ENCODE results near the gene VAPB.

The VAPB gene

DNA sequence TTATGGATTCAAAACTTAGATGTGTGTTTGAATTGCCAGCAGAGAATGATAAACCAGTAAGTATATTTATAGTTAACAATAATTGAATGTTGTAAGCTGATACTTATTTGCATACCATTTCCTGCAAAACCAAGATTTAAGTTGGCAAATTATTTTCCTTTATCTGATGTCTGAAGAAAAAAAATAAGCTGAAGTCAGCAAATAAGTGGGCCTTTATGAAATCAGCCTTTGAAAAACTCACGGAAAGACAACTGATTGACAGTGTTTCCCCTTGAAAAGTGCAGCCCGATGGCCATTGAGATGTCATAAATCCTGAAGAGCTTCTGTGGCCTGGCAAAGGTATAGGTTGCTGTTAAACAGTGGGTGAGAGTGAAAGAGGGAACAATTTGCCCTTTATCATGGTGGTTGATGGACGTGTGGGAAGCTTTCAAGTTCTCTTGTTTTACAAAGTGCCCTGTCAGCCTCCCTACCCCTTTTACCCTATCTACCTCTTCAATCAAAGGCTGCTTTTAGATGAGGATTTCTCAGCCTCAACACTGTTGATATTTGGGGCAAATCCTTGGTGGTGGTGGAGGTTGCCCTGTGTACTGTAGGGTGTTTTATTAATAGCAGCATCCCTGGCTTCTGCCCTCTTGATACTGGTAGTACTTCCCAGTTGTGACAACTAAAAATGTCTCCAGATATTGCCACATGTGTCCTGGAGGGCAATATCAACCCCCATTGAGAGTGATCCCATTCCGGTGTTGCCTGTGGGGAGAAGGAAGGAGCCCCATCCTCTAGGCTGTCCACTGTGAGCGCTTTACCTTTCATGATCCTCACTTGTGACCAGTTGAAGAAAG is 50.2 kb downstream of the VAPB start:
- DNase-seq: no peak

DNA sequence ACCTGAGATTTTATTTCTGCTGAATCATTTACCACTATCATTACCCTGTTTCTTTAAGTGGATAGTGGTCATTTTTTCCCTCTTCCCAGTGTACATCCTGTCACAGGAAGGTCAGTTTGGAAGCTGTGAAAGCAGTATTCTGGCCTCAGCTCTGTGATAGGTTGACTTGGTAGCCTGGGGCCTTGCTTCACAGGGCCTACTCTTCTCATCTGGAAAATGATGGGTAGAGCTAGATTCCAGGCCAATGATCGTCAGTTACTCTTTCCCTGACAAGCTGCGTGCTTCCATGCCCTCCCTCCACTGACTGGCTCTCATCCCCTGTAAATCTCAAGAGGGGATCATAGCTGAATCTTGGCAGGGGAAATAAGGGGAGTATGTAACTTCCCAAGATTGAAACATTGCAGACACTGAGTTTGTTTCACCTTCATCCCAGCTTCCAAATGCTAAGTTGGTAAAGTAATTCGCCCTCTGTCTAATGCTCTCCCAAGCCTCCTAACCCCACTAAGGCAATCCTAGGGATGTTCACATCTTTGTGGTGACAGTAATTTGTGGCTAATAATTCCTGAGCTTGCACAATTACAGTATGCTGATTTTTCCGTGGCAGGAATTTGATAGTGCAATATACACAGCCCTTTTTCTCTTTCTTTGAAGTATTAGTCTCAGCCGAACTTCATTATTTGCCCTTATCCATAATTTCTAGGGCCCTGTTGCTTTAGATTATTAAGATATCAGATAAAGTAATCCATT is 51.2 kb downstream of the VAPB start:
- DNase-seq: no peak

DNA sequence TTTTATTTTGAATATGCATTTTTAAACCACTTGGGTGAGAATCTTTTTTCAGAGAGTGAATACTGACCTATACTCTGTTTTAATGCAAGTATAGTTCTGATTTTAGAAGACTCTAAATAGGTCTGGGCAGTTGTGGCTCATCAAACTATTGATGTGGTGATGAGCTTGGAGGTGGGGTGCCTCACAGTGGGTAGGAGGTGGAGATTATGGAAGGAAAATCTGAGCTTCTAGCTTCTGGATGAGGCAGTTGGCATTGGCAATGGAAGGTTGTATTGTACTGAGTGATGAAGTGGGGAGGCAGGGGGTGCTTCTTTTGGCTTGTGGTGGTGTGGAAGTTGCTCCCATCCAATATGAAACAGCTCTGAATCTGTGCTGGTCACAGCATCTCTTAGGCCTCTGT is 52.7 kb downstream of the VAPB start:
- no peak for DNase-seq

DNA sequence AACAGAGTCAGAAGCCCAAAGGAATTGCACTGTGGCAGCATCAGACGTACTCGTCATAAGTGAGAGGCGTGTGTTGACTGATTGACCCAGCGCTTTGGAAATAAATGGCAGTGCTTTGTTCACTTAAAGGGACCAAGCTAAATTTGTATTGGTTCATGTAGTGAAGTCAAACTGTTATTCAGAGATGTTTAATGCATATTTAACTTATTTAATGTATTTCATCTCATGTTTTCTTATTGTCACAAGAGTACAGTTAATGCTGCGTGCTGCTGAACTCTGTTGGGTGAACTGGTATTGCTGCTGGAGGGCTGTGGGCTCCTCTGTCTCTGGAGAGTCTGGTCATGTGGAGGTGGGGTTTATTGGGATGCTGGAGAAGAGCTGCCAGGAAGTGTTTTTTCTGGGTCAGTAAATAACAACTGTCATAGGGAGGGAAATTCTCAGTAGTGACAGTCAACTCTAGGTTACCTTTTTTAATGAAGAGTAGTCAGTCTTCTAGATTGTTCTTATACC is 55.8 kb downstream of the VAPB start:
- no peak for DNase-seq

DNA sequence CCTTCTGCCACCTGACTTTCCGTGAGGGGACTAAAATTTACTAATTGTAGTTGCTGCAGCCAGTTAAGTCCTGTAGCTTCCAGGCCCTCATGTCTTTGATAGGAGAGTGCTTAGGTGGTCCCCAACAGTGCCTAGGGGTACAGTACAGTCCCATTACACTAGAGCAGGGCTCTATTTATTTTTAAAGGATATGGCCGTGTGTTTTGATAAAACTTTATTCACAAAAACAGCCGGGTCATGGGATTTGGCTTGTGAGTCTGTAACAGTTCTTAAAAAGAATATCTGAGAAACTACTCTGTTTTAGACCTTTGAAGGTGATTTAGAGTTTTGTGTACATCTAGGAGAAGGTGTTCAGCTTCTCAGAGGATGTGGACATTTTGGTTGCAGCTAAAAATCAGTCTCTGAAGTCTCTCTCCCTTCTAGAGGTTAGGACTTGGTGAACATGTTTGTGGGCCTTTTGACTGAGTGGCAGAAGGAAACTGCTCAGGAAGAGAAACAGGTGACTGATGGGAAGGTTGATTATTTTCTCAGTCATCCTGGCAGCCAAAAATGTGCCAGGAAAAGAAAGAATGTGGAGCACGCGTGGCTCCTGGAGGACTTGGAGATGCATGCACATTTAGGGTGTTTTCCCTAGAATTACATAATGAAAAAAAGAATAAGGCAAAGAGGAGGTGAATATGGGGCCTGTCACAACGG is 57.4 kb downstream of the VAPB start:
- no peak for DNase-seq

DNA sequence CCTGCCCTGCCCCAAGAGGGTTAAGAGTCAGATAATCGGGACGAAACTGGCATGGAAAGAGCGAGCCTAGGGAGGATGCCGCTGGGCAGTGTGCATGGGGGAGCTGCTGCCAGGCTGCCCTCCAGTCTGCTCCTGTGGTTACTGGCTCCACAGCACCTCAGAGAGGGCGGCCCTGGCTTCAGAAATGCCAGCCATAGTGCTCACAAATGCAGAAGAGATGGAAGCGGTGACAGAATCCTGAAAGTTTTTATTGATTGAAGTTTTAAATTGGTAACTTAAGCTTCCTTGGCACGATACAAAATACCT is 57.9 kb downstream of the VAPB start:
- DNase-seq: no peak

DNA sequence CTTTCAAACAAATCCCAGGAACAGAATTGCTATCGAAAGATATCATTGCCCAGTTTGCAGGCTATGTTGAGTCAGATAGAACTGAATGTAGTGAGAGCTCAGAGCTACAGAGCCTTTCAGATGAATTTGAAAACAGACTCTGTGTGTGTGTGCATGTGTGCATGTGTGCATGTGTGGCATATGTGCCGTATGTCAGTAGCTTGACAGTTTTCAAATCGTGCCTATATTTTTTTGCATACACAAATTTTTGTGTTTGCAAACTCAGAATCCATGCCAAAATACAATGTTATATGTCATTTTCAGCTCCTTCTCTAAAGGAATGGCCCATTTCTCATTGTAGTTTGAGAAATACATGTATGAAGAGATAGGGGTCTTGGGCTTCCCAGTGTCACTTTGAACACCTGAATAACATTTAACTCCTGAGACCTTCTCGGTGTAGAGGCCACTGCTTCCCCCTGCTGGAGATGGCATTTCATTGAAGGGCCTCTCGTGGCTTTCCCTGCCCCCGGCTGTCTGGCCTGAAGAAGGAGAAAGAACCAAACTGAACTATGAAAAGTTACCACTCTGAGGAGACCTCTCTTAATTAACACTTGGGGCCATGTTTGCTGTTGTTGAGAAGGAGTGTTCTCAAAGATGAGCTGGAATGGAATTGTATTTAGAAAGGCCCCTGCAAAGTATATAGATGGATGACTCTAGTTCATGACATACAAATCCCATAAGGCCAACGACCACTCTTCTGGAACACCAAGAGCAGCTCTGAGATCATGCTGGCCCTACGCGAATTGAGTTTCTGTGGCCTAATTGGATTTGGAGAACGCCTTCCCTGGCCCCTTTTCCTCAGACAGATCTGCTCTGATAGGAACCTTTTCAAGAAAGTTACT is 58.7 kb downstream of the VAPB start:
- DNase-seq: no peak

DNA sequence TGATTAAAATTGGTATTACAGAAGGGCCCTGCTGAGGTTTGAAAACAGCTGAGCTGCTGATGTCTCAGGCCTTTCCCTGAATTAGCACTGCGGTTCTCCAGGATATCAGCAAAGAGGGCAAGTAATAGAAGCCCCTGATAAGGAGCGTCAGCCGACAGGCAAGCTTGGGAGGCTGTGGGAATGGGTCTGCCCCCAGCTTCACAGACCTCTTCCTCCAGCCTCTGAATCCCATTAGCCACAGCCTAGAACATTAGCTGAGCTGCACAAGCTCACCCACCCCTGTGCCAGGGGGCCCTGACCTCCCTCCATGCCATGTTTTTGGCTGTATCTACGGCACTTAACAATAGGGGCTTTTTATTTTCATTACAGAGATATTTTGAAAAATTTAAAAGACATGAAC is 59.9 kb downstream of the VAPB start:
- DNase-seq: no peak

DNA sequence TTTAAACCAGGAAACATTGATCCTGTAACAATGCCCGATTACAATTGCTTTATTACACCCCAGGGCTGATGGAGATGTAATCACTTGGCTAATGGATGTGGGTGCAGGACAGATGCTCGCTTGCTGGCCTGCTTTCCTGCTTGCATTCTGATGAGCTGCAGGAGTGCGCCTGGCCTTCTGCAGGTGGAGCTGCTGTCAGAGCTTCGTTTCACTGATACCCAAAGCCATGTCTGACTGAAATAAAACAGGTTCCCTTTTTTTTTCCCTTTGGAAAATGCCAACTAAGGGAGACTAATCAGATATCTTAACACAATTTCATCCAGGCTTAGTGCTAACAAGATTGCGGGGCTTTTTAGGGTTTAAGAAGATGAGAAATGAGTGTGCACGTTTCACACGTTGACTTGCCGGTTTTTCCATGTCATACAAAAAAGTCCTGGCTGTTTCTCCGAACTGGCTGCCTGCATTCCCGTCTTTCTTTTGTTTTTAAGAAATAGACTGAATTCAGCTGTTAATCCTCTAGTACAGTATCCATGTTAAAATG is 60.7 kb downstream of the VAPB start:
- no peak for DNase-seq

DNA sequence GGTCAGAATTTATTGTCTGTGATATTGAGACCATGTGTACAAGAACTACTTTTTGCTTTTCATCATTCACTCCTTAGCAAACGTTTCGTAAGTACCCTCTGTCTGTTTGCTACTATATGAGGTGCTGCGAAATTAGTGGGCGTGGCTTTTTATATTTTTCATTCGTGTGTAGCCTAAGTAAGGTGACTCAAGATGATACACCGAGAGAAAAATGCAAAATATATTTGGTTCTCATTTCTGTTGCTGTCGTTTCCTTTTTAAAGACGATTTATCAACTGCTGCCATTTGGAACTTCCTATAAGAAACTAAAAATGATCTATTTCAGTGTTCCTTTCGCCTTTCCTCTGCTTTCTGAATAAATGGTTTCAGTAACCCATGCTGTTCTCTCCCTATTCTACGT is 61.2 kb downstream of the VAPB start:
- DNase-seq: no peak

DNA sequence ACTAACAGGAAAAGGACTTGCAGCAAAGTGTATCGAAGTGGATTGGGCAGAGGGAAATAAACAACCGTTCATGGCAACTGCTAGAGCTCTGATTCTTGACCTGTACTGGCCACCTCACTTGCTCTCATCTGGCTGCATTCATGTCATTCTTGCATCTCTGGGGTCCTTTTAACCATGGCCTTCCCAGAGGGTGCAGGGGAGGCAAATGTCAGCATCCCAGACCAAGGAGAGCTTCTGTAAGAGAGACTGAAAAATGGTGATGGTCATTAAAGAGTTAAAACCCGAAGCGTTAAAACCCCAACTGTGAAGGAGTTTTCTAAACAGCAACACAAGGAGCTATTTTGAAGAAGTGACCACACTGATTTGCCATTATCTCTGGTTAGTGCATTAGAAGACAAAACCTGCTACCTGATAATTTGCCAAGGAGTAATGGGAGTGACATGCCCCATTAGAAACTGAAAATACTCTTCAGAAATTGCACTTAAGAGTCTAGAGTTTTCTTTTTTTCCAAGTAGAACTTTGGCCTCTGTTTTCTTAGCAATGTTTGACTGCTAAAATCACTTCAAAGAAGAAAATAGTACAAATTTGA is 63.7 kb downstream of the VAPB start:
- peak; percentile 95 for DNase-seq

DNA sequence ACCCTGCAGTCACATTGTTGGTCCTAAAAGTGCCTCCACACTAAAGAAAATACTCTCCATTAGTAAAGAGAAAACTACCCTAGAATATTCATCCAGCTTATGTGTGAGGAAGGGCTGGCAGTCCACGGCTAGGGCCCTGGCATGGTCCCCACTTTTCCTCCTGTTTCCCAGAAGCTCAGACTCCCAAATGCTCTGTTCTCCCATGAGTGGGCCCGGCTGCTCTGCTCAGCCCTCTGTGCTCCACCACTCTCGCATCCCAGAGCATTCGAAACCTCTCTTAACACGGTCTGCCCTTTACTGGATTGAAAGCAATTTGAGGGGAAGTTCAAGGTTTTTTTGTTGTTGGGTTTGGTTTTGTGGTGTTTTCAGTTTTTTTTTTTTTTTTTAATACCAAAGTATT is 64.4 kb downstream of the VAPB start:
- DNase-seq: peak; percentile 50

DNA sequence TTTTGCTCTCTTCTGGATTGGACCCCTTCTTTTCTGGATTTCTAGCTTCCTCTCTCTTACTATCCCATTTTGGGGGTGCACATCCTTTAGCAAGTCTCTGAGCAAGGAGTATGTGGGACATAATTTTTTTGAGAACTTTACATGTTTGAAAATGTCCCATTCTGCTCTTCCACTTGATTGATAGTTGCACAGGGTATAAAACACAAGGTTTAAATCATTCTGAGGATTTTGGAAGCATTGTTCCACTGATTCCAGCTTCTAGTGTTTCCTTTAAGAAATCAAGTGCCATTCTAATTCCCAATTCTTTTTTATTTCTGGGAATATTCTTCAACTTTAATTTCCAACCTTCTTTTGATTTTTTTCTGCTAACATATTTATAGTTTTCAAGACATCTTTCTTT is 65.4 kb downstream of the VAPB start:
- no peak for DNase-seq

DNA sequence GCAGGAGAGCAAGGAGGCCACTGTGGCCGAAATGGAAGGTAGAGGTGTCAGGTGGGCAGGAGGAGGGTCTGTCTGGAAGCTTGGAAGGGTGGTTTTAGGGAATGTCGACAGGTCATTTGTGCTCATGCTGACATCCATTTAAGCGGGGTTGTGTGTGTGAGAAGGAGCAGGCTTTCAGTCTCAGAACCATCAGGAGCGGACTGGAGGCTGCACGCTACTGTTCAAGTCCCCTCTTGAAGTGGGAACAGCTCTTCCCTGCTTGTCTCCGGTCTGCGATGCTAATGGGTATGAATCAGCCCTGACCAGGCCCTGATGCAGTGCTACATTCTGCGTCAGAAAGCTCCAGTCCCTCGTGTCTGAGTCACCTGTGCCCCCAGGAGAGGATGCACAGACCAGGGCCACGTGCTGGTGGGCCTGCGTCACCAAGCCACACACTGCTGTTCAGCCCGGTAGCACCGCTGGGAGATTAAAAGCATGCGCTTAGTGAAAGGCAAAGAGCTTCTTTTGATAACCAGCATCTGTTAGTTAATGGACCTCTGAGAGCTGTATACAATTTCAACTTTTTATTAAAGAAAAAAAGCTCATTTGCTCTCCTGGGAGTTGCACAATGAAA is 68.2 kb downstream of the VAPB start:
- peak; percentile 55 for DNase-seq

DNA sequence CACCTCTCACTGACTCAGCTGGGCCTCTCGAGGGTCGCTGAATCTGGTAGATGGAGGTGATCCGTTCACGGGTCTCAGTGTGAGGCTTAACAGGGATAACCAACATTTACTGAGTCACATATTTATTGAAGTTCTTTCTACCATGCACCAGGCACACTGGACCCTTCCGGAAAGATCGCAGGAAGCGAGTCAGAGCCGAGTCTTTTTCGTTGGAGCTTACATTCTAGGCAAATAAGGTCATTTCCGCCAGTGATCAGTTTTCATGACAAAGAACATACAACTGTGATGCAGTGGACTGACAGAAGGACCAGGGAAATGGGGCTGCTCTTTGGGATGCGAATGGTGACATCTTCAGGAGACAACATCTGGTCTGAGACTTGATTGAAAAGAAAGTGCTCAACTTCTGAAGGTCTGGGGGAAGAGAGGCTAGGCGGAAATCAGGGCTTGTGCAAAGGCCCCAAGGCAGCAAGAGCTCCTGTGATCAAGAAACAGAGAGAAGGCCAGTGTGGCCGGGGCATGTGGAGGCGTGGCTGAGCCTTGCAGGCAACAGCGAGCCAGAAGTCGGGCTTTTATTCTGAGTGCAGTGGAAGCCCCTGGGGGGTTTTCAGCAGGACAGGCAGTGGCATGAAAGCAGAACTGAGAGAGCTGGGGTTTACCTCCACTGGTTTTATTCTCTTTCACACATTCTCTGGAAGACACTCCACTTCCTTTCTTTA is 69.5 kb downstream of the VAPB start:
- no peak for DNase-seq

DNA sequence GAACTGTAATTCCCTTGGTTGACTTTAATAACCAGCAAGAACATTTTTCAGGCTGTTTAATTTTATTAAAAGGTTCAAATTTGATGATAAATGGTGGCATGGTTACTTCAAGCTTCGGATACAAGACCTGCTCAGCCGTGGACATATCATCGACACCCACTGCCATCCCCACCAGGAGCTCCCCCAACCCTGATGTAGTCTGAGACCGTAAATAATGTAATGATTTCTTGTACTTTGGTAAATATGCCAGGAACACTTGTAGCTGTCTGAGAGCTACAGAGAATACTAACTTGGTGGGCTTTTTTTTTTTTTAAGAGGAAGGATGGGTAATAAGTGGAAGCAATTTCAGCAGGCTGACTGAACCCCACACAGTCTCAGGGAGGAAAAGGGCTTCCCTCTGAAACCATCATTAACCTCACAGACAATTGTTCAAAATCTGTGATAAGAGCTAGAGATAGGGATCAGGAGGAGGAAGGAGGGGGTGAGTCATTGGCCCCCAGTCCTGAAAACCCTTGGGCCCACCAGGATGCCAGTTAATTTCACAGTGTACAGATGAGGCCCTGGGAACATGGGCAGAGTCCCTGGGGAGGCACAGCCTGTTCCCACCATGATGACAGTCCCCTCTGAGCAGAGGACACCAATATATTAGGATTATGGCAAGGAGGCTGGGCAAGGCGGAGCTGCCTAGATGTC is 70.2 kb downstream of the VAPB start:
- DNase-seq: no peak

DNA sequence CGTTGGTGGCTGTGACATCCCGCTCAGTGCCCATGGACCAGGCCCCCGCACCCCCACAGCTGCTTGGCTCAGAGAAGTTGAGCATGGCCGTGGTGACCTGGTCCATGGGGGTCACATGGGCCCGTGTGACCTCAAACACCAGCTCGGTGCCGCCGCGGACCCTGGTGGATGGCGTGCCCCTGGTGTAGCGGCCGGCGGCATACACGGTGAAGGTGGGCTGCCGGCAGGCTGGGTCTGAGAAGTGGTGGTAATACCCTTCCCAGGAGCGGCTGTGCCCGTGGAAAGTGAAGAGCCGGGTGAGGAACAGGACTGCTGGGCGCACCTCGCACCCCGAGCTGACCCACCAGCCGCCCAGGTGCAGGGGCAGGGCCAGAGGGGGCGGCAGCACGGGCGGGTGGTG is 72.1 kb downstream of the VAPB start:
- no peak for DNase-seq

DNA sequence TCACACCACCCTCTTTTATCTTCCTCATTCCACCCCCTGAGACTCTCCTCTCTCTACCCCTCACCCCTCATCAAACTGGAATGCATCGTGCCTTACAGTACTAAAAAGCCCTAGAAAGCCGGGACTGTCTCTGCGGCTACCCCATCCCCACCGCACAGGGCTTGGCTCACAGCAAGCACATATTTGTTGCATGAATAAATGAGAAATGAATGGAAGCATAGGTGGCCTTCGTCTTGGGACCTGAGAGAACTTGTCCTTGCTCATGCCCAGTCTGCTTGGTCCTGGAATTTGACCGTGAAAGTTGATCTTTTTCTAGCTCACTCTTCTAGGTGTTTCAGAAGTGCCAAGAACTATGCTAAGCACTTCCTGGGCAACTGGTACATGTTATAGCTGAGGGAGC is 72.9 kb downstream of the VAPB start:
- DNase-seq: no peak

DNA sequence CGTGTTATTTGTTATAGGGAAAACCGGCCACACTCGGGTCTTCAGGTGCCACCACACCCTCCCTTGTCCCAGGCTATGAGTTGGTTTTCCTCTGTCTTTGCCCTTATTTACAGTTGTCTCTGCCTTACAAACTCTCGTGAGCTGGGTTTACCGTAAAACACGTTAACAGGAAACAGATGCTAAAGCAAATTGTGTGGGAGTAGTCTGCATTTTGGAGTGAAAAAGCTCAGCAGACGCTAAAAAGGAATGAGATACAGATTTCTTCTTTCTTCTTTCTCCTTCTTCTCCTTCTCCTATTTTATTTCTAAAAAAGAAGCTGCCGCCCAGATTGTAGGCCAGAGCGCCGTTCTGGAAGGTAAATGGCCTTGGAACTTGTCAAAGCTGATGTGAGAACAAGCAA is 74.2 kb downstream of the VAPB start:
- DNase-seq: no peak

DNA sequence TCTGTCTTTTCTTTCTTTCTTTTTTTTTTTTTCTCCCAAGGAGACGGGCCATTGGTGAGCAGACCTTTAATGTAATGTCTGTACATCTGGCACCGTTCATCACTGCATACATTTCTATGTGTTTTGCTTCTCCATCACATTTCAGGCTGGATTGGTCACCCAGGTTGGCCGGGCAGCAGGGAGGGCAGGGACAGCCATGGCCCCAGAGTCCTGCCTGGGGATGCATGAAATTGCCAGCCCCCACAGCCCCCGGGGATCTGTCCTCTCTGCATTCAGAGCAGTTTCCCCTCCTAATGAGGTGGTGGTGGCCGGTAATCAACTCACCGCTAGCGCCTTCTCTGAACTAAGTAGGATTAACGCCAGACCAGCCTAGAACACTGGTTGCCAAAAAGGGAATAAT is 75.8 kb downstream of the VAPB start:
- no peak for DNase-seq
